ENCODE measurements around the gene PLPP2.

DNA sequence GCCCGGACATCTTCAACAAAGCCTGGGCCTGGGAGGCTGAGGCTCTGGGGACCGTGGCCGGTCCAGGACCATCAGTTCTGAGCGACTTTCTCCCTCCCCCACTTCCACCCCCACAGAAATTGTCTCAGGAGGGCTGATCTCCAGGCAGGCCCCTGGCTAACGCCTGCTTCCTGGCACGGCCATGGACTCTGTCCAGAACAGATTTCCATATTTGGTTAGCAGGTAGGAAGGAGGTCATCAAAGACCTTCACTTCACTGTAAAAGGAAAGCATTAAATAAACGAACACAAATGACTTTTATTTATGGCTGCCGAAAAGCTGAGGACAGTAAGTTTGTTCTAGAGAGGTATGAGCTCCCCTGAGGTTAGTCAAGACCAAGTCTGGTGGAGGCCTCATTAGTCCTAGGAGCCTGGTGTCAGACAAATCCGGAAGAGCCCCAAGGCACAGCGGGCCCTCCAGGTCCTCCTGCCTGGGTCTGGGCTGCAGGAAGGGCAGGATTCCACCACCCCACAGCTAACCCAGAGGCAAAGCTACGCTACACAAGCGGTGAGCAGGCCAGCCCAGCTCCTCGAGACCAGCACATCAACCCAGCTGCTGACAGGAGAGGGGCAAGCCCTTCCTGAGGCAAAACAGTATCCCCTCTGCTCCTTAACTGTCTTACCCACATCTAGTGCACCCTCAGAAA is 4.6 kb upstream of the PLPP2 start:
- TF ChIP-seq CTCF (IDR thresholded peaks at IDR 0.05) (no peak), ZFX (IDR thresholded peaks at IDR 0.05; ENCODE audit: borderline replicate concordance) (no peak)

Data from 22Rv1 (cell line).